Subcutaneous adipose tissue (tissue), 4 donors: ENCODE data around the gene SCAF8. TPM values are rescaled to one million over a fixed set of nuclear protein-coding genes. Genes with fewer than 3 reads are reported as not detected.

ENCODE experiments used
- small RNA-seq: library from RNA; depleted of rRNA; stranded (forward); fragments of <200 nt; gene quantifications from one replicate; pipeline ENCODE3, GENCODE V24; 2016
- total RNA-seq, 4 donors: library from RNA; depleted of rRNA; stranded (reverse); fragments of >200 nt; gene quantifications; one replicate each; pipeline ENCODE4 v1.1.0, GENCODE V29; 2016
- TF ChIP-seq, protein P1 (sequence below): fragments of 450-650 bp; IDR thresholded peaks from one replicate; pipeline ENCODE4 v1.5.1; 2016; ENCODE audit warnings: low read depth, mild to moderate bottlenecking, control low read depth, antibody characterized with exemption, moderate library complexity

The SCAF8 gene
- total RNA-seq, 4 donors from 2014 or later = 31.1 to 42.9 (median 38.2) TPM

GRCh38 chr6:154878871-154879491 lies 145.8 kb downstream of the SCAF8 start:
- TF ChIP-seq, protein P1, sequence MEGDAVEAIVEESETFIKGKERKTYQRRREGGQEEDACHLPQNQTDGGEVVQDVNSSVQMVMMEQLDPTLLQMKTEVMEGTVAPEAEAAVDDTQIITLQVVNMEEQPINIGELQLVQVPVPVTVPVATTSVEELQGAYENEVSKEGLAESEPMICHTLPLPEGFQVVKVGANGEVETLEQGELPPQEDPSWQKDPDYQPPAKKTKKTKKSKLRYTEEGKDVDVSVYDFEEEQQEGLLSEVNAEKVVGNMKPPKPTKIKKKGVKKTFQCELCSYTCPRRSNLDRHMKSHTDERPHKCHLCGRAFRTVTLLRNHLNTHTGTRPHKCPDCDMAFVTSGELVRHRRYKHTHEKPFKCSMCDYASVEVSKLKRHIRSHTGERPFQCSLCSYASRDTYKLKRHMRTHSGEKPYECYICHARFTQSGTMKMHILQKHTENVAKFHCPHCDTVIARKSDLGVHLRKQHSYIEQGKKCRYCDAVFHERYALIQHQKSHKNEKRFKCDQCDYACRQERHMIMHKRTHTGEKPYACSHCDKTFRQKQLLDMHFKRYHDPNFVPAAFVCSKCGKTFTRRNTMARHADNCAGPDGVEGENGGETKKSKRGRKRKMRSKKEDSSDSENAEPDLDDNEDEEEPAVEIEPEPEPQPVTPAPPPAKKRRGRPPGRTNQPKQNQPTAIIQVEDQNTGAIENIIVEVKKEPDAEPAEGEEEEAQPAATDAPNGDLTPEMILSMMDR = no peak

DNA sequence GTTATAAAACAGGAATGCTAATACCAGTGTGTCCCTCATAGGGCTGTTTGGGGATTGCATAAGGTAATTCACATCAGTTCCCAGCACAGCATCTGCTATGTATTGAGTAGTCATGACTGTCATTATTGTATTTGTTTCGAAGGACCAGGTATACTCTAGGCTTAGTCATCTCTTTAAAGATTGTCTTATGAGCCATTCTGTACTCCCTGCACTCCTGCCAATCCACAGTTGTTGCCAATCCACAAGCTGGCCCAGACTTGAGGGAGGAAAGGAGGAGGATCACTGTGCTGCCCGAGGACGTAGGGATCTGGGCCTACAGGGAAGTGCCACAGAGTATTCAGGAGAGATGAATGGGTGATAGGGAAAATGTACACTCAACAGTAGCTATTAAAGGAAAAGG lies 148.9 kb downstream of the SCAF8 start:
- TF ChIP-seq, protein P1 = no peak

Small RNA genes lying within 50 kb of the gene (small RNA-seq; reads per million reads assigned to genes)
- gene MIR1273C (not detected), gene RNU6-824P (not detected)

Other genes starting within 250 kb of the SCAF8 start
- gene CNKSR3, start 222.7 kb upstream of the SCAF8 start, total RNA-seq = 1 to 10 TPM; 2.4 to 5.5 (median 3.3) TPM